RWPE1 (cell line): ENCODE data around the gene SUGCT.
A peak's percentile ranks its signal among the peaks of the same experiment; 100 is the strongest.

ENCODE experiments used
- CTCF ChIA-PET: fragments of 350-600 bp; sonication (Branson Sonifier 250); formaldehyde crosslinking; extraction: SDS; loops from one replicate; lab custom pipeline; 2021; lab: Yijun Ruan, JAX
- POLR2A ChIA-PET: fragments of 400-600 bp; formaldehyde crosslinking; extraction: SDS; loops from one replicate; lab custom pipeline; 2020; ENCODE audit warnings: antibody characterized with exemption; ENCODE audit not compliant: low non-redundant PET; lab: Yijun Ruan, JAX
- DNase-seq: peaks from one replicate; pipeline ENCODE4 v3.0.0; 2012; ENCODE audit warnings: low spot score
- H3K27ac ChIP-seq: fragments of 450-650 bp; 2 replicates; pipeline ENCODE4 v1.5.1; 2017
- TF ChIP-seq, protein P1 (sequence below): fragments of 450-650 bp; conservative IDR thresholded peaks from 2 replicates; pipeline ENCODE4 v1.5.1; 2017; ENCODE audit warnings: low read depth, mild to moderate bottlenecking

SUGCT gene

DNA sequence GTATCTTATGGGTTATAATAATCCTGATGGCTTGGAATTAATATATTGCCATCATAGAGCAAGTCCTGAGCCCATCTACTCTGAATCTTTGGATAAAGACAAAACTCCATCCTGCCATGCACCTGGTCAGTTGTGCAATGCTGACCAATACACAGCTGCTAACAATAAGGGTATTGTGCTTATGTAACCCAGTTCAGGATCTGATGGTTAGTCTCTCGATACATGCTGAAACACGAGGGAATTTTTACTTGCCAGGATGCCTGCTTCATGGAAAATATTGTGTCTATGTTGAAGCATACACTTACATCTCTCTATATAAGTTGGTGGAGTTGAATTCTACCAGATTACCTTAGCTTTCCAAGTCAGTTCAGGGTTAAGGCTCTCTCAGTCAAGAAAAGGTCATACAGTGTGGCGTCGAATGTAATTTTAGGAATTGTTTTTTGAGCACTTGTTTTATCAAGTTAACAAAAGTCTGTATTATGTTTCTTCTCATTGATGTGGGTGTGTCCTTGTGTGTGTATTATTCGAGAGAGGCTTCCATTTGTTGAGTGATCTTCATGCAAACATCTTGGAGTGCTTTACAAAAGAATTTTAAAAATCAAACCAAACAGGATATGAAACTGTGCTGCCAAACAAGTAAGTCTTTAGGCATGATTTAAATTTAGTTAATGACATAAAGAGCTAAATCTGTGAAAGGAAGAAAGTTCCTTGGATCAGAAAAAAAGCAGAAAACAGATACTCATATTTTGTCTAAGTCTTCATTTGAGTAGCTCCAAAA is 449.1 kb downstream of the SUGCT start:
- ChIA-PET CTCF (no interaction called here), POLR2A (no interaction called here)
- TF ChIP-seq, protein P1, sequence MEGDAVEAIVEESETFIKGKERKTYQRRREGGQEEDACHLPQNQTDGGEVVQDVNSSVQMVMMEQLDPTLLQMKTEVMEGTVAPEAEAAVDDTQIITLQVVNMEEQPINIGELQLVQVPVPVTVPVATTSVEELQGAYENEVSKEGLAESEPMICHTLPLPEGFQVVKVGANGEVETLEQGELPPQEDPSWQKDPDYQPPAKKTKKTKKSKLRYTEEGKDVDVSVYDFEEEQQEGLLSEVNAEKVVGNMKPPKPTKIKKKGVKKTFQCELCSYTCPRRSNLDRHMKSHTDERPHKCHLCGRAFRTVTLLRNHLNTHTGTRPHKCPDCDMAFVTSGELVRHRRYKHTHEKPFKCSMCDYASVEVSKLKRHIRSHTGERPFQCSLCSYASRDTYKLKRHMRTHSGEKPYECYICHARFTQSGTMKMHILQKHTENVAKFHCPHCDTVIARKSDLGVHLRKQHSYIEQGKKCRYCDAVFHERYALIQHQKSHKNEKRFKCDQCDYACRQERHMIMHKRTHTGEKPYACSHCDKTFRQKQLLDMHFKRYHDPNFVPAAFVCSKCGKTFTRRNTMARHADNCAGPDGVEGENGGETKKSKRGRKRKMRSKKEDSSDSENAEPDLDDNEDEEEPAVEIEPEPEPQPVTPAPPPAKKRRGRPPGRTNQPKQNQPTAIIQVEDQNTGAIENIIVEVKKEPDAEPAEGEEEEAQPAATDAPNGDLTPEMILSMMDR: no peak
- no peak overlapping the region for H3K27ac ChIP-seq
- peak; percentile 18 for DNase-seq

DNA sequence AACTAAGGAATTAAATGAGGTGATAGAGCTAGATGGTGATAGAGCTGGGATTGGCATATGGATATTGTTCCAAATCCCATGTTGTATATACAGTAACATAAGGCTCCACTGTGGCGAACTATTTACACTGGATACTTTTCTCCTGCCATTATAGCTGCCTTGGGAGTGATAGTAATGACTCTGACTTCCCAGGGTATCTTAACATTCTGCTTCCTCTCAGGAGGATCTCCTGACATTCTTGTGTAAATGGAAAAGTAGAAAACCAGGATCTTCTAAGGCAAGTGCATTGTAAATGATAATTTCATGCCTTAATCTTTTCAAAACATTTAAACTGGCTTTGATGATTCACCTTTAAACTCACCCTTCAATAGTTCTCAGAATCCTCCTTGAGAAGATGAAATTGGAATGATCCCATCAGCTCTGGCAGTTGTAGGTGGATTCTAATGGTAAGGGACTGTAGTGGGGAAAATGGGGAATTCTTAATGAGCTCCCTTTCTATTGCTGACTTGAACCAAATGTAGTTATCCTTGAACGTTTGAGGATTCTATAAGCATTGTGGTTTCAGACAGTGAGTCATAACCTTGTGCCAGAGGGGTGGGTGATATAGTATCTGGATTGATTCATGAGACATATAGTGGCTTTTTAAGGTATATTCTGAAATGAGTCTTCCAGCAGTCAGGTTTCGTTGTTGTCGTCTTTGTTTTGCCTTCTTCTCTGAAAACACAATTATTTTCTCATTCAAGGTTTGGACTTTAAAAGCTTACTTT is 450.0 kb downstream of the SUGCT start:
- POLR2A ChIA-PET: no interaction called here
- TF ChIP-seq, protein P1: no peak
- CTCF ChIA-PET: interaction anchor here (0.8 kb wide), 1 partner anchor 63 kb away, joined by 3 read pairs; no protein-coding TSS in a partner anchor
- peak; percentile 41 for DNase-seq
- no peak overlapping the region for H3K27ac ChIP-seq

- no peak for DNase-seq
- ChIA-PET POLR2A (no interaction called here), CTCF (interaction anchor here (0.5 to 0.6 kb wide), 2 partner anchors 10 to 78 kb away, joined by 3 to 4 read pairs; no protein-coding TSS in a partner anchor)
- no peak overlapping the region for H3K27ac ChIP-seq
- TF ChIP-seq, protein P1: no peak
These were observed 451.4 kb downstream of the SUGCT start for GRCh38 chr7:40586197-40586596.

DNA sequence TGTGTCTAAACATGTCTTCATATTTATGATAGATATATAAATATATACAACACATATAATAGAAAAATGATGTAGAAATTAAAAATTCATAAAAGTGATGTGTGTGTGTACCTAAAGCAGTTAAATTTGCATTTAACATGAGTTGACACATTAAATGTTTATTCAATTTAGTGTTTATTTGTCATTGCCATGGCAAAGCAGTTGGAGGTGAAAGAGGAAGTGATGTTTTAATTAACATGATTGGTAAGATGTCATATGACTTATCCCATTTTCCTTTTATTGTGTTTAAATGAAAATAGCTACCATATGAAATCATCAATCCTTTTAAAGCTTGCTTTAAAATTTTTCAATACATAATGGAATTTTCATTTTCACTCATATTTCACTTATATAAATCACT is 452.6 kb downstream of the SUGCT start:
- no peak for DNase-seq
- TF ChIP-seq, protein P1: no peak
- ChIA-PET CTCF (no interaction called here), POLR2A (interaction anchor here (0.6 kb wide), 1 partner anchor 22 kb away, joined by 4 read pairs; no protein-coding TSS in a partner anchor)
- no peak overlapping the region for H3K27ac ChIP-seq

DNA sequence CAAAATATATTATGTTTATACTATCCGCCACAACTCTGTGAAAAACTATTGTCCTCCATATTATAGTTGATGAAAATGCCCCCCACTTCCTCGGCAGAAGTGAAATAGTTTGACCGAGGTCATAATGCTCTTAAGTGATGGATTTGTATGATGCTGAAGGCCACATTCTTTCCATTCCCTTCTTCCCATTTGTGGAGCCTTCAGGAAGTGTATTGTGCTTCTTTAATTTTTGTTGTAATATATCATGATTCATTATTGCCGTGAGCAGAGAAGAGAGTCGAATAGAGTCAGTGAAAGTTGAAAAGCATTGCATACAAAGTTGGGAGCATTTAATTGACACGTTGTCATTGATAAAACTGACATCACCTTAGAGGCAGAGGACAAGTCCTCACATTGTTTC is 460.3 kb downstream of the SUGCT start:
- H3K27ac ChIP-seq: no peak overlapping the region
- TF ChIP-seq, protein P1: no peak
- no peak for DNase-seq
- ChIA-PET POLR2A (no interaction called here), CTCF (no interaction called here)

DNA sequence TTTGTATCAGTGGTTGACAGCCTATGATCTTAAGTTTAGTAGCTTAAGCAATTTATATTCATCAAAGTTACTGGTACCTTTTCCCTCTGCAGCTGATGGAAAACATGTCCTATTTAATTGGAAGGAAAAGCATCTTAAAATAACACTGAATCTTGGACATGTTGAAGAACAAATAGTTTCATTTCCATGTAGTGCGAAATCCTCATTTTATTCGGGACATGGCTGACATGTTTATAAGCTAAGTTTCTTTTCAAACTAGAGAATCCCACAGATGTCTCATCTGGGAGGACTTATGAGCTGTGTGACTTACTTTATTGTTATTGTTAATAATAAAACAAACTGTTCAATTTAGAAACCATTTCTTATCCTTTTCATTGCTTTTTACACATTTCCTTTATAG is 461.0 kb downstream of the SUGCT start:
- DNase-seq: no peak
- TF ChIP-seq, protein P1: no peak
- ChIA-PET POLR2A (no interaction called here), CTCF (interaction anchor here (0.6 kb wide), 1 partner anchor 9 kb away, joined by 3 read pairs; no protein-coding TSS in a partner anchor)
- H3K27ac ChIP-seq: no peak overlapping the region
